ENCODE results near the gene C5AR2.

C5AR2 gene

GRCh38 chr19:47376589-47377144 is 44.7 kb downstream of the C5AR2 start:
- no peak for DNase-seq (ENCODE audit: extremely low read depth, low read depth)
- TF ChIP-seq CTCF (IDR thresholded peaks at IDR 0.05; ENCODE audit: low read depth, low read length): no peak

- DNase-seq (ENCODE audit: extremely low read depth, low read depth): no peak
- TF ChIP-seq CTCF (IDR thresholded peaks at IDR 0.05; ENCODE audit: low read depth, low read length): no peak
Measured at GRCh38 chr19:47377208-47377701, 45.3 kb downstream of the C5AR2 start.

- no peak for DNase-seq (ENCODE audit: extremely low read depth, low read depth)
- no peak for TF ChIP-seq CTCF (IDR thresholded peaks at IDR 0.05; ENCODE audit: low read depth, low read length)
Measured at GRCh38 chr19:47377801-47378200, 45.8 kb downstream of the C5AR2 start.

GRCh38 chr19:47378246-47378645 is 46.3 kb downstream of the C5AR2 start:
- no peak for TF ChIP-seq CTCF (IDR thresholded peaks at IDR 0.05; ENCODE audit: low read depth, low read length)
- DNase-seq (ENCODE audit: extremely low read depth, low read depth): no peak

GRCh38 chr19:47379381-47379938 is 47.5 kb downstream of the C5AR2 start:
- TF ChIP-seq CTCF (IDR thresholded peaks at IDR 0.05; ENCODE audit: low read depth, low read length): no peak
- DNase-seq (ENCODE audit: extremely low read depth, low read depth): no peak

GRCh38 chr19:47380559-47380958 is 48.6 kb downstream of the C5AR2 start:
- no peak for TF ChIP-seq CTCF (IDR thresholded peaks at IDR 0.05; ENCODE audit: low read depth, low read length)
- no peak for DNase-seq (ENCODE audit: extremely low read depth, low read depth)

GRCh38 chr19:47381121-47381520 is 49.1 kb downstream of the C5AR2 start:
- DNase-seq (ENCODE audit: extremely low read depth, low read depth): no peak
- no peak for TF ChIP-seq CTCF (IDR thresholded peaks at IDR 0.05; ENCODE audit: low read depth, low read length)

Measured in AG09319 (cell line).